GM21381 (cell line): ENCODE measurements around the gene TUT1.
A peak's percentile ranks its signal among the peaks of the same experiment; 100 is the strongest.
"Not testable (repeated sequence)": the region's sequence is repeated elsewhere in the genome, so short reads cannot be mapped to it uniquely, and the experiment has no call there.

Experiments used
- ATAC-seq: cut with Tn5 transposase; IDR thresholded peaks from one replicate; pipeline ENCODE4 v1.9.1; 2021; ENCODE audit warnings: mild to moderate bottlenecking, moderate library complexity; ENCODE audit not compliant: unreplicated experiment

The TUT1 gene

DNA sequence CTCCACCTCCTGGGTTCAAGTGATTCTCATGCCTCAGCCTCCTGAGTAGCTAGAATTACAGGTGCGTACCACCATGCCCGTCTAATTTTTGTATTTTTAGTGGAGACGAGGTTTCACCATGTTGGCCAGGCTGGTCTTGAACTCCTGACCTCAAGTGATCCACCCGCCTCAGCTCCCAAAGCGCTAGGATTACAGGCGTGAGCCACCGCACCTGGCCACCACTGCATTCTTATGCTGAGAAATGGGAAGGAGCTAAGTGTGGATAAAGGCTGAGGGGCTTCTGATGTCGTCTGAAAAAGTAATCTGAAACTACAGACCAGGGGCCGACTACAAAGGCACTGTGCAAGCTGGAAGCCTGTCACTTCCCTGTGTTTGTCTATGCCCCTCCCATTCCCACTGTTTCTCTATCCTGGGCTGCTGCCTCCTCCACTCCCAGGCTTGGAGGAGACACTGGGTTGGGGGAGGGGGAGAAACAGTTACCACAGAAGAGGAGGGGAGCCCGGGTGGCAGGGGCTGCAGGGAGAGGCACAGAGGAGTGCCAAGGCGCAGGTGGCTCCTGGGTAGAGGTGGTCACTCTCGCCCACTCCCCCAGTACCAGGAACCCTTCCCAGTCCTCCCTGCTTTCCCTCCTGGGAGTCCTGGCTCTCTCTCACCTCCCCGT lies 13.3 kb upstream of the TUT1 start:
- no peak for ATAC-seq

DNA sequence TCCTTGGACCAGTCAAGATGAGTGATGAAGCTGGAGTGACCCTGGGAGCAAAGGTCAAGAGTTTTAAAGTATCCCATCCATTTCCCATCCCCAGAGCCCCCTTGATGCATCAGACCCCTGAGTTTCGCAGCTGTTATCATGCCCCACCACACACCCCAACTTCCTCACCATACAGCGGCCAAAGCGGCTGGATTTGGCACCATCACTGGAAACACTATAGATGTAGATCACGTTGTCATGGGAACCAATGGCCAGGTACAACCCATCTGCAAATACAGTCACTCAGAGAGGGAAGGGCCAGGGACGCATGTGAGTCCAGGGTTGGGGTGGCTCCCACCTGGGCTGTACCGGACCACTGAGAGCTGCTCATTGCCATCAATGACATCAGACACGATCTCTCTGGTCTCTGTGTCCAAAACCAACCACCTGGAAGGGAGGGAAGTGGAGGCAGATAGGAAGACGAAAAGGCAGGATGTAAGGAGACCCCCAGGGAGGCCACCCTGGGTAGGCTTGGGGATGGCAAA lies 12.5 kb upstream of the TUT1 start:
- ATAC-seq, result no peak

DNA sequence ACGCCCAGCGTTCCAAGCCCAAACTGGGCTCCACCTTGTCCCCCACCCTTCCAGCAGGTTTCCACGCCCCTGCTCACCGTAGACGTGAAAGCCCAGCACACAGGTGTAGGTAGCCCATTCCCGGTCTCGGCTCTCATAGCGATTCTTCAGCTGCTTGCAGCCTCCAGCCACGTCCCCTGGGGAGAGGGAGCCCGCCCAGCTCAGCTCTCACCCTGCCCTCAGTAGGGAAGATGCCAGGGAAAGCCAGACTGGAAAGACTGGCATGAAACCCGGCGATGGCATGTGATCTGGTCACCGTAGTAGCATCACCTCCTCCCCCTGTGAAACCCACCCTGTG lies 11.7 kb upstream of the TUT1 start:
- no peak for ATAC-seq

DNA sequence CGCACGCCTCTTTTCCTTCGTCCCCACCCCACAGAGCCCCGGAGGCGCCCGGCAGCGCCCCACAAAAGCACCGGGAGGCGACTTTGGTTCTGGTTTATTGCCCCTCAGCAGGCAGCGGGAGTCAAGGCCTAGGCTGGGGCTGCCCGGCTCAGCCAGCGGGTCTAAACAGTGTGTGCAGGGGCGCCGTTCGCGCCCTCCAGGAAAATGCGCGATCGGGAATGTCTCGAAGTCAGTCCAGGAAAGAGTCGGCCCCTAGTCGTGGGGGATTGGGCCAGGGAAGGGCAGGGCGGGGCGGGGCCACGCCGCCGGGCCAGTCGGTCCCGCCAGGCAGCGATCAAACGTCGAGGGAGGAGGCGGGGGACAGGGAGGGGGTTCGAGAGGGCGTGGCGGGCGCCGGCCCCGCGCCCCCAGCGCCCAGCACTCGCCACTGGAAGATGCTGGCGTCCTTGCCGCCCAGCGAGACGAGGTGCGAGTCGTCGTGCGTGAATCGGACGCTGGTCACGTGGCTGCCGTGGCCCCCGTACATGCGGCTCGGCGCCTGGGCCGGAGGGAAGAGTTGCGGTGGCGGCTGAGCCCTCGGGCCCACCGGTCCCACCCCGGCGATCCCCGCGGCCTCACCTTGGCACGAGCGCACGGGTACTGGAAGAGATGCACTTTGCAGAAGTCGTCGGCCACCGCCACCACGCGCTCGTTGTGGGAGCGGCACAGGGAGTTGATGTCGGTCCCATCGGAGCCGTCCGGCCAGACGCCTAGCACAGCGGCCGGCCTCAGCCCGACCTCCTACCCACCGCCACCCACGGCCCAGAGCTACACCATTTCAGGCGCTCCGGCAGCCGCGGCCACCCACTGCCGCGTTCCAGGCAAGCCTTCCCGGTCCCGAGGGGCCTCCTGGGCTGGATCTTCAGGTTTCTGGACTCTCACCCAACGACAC lies 11.1 kb upstream of the TUT1 start:
- ATAC-seq, result no peak

DNA sequence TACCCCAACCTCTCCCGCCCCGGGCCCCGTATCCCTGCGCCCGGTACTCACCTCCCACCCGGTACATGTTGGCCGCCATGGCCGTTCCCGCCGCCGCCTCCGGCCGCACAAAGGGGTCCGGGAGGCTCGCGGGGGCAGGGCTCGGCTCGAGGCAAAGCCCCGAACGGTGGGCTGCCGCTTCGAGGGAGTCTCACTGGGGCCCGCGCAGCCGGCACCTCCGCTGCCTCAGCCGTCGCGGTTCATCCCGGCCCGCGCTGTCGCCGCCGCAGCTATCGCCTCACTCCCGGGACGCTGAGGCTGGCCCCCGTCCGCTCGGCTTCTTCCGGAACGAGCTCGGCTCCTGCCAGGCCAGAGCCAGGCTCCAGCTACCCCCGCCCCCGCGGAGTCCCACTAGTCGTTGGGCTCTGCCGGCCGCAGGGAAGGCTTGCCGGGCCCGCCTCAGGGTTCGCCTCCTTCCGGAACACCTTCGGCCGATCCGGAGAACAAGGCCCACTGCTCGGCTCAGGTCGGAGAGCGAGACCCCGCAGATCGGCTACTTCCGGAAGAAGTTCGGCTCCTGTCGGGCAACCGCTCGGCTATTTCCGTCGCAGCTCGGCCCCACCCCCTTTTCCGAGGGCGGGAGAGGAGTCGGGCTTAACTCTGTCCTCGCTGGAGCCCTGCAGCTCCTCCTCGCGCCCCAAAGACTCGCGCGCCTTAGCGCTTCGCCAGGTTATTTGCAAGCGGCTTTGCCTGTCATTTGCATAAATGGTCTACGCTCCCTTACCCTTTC lies 10.2 kb upstream of the TUT1 start, which contains the start of gene MTA2:
MTA2 (minus strand) TSS at position 494 of the 769 bp plus-strand sequence; CDS start at position 79, 415 bp downstream.
- ATAC-seq, result peak; percentile 74

DNA sequence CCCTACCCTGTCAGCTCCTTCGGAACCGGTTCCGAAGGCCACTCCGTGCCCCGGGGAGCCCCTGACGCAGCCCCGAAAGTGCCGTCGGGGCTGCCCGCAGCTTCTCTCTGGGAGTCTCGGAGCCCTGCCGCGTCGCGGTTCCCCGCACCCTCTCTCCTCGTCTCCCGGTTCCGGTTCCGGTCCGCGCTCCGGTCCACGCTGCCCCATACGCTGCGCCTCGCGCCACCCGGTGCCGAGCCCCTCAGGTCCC lies 9.7 kb upstream of the TUT1 start:
- no peak for ATAC-seq

DNA sequence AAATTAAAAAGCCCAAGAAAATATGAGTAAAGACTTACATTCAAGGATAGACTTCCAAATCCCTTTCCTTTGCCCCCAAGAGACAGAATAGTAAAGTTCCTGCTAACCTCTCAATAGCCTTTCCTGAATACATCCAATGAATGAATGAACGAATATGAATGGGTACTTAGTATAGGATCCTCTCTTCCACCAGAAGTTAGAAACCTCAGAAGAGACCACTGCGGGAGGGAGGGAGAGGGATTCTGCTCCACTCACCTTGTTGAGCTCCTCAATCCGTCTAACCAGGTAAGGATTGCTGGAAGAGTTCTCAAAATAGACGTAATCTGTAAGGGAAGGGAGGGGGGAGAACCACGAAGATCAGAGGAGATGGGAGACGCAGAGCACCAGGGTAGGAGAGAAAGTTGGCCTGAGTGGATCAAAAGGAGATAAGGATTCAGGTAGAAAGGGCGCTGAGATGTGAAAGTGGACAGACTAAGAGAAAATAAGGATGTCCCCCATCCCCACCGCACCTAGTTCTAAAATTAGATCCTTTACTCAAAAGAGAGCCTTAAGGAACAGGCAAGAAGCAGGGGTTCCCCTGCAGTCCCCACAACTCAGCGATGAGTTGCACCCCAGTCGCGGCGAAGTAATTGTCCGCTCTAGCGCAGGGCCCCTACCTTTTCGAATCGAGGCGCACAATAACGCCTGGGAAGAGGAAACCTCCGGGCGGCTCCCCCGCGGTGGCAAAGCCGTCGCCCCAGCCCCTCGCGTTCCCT lies 9.2 kb upstream of the TUT1 start:
- no peak for ATAC-seq

DNA sequence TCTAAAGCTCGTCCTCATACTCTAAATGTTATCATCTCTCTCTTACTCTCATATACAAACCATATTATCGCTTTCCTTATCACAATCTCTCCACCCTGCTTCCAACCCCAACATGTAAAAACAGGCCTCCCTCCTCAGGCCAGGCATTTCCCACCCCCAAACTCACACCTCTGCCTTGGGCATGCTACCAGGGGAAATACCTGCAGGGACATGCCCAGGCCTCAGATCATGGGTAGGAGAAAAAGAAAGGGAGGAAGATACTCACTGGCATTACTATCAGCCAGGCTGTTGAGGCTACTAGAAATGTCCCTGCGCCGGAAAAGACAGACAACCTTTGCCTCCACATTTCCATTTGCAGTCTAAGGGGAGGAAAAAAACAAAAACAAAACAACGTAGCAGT lies 8.6 kb upstream of the TUT1 start:
- ATAC-seq, result no peak

DNA sequence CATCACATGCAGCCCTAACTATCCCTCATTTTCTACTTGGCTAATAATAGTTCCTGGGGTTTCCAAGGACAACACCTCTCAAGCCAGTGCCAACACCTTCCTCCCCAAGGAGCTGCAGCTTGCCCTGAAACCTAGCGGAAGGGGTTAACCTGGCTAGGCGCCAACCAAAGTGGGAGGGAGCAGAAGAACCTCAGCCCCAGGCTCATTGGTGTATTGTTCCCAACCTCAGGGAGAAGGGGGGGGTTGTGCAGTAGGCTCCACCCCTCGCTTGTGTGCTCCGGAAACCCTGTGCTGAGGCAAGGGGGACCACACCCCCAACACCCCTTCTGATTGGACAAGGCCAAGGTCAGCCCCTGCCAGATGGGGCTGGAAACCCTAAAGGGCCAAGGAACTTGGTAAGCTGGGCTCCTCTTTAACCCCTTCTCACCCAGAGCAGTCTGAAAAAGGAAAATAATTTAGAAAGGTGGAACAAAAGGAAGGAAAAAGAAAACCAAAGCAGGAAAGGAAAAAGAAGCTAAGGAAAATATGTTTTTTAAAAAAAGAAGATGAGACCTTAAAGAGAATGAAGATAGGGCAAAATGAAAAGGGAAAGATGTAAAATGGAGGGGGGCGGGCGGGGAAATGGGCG lies 7.9 kb upstream of the TUT1 start:
- peak; percentile 45 for ATAC-seq

DNA sequence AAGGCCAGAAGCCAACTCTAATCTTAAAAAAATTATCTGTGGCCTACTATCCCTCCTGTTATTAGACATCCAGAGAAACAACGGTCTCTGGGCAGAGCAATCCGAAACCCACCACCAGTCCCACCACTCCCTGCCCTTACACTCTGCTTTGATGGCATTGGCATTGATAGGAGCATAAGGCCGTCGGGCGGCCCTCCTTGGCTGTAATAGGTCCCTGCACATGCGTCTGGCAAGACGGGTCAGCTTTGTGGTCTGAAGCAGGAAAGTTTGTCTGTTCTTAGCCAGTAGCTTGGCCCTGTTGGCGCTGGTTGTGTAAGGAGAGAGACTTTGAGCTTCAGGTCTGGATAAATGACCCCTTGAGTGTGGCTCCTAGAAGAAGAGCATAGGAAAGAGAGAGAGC lies 3.8 kb upstream of the TUT1 start:
- no peak for ATAC-seq

DNA sequence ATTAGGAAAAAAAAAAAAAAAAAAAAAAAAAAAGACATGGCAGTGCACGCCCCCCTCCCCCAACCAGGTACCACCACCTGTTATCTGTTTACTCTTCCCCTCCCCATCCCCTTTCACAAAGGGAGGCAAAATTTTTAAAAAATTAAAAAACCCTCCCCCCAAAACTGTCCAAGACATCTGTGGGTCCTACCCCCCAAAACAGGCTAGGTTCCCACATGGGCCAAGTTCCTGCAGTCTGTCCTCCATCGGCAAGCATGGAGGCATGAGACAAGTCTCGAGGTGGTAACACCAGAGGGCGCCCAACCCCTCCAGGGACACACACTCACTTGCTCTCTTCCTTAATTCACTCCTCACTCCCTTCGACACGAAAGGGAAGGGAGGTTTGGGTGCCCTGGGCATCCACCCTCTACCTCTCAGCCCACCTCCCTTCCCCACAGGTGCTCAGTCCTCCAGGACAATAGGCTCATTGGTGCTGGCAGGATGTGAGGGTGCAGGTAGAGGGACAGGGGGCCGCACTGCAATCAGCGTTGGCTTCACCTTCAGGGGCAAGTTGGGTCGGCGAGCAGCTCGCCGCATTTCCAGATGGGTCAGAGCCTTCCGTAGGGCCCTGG lies 2.2 kb upstream of the TUT1 start:
- no peak for ATAC-seq

DNA sequence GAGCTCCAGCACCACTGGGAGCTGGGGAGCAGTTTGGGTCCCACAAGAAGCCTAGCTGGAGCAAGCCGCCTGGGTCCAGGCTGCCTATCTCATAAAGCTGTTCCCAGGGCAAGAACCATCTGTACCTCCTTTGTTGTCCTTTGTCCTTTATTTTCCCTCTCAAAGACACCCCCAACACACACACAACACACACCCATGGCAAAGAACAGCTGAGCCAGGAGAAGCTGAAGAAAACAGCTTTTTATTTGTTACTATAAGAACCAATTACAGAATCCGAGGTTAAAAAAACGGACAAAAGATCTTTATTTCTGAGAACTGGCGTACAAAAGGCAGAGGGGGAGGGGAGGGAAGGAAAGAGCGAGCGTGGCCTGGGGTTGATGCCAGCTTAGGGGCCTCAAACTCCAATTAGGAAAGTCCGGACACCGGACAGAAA lies 1.7 kb upstream of the TUT1 start:
- ATAC-seq, result no peak

DNA sequence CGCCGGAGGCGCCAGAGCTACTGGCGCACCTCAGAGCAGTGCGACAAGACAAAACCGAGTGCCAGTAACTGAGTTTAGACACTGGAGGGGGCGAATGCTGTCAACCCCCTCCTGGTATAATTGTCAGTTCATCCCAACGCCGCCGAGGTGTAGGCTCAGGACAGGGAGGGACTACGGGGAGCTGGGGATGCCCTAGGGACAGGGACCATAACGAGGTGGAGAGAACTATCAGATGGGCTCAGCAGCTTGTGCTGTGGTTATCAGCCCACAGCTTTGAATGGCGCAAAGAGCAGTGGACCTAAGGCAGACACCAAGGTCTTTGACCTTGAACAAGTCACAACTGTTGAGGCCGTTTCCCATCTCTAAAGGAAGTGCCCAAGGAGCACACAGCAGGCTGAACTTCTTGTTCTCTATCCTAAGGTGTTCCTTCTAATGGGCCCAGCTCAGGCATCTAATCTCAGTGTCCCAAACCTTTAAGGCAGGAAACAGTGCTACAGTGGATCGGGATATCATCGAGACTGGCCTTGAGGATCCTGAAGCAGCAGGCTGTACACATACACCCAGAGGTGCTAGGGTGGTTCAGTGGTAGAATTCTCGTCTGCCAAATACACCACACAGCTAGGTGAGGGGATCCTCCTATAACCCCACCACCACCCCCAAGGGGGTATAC lies 958 bp upstream of the TUT1 start:
- no peak for ATAC-seq

DNA sequence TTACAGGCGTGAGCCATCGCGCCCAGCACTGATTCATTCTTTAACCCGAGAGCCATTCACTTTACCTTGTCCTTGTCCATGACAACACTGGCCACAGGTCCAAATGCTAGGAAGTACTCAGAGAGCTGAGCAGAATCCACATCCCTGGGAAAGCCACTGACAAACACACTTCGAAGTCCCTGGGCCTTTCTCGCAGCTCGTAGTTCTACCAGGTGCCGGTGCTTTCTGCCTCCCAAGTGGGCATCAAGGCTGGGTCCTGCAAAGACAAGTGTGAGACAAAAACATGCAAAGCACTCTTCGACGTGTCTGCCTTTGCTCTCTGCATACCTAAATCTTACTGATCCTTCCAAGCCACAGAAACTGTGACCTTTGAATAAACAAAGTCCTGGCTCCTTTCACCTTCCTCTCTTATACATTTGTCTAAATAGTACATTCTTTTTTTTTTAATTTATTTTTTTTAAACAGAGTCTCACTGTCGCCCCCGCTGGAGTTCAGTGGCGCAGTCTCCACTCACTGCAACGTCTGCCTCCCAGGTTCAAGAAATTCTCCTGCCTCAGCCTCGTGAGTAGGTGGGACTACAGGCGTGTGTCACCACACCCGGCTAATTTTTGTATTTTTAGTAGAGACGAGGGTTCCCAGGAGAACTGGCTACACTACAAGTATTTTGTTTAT lies 2.2 kb downstream of the TUT1 start:
- ATAC-seq, result no peak

DNA sequence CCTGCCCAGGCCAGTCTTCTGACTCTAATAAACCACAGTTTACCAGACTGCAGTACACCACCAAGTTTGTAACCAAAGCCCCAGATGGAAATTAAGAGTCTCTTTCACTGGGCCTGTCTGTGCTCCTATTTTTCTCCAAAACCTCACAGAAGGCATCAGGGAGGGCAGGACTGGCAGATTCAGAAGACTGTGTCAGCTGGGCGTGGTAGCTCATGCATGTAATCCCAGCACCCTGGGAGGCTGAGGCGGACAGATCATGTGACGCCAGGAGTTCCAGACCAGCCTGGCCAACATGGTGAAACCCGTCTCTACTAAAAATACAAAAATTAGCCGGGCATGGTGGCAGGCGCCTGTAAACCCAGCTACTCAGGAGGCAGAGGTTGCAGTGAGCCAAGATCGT lies 6.0 kb downstream of the TUT1 start:
- ATAC-seq, result not testable (repeated sequence)

DNA sequence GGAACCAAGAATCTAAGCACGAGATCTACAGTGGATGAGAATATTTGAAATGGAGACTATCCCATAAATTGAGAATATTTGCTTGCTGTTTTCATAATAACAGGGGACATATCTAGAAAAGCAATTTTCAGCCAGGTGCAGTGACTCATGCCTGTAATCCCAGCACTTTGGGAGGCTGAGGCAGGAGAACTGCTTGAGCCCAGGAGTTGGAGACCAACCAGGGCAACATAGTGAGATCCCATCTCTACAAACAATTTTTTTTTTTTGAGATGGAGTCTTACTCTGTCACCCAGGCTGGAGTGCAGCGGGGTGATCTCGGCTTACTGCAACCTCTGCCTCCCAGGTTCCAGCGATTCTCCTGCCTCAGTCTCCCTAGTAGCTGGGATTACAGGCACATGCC lies 9.6 kb downstream of the TUT1 start:
- not testable (repeated sequence) for ATAC-seq

DNA sequence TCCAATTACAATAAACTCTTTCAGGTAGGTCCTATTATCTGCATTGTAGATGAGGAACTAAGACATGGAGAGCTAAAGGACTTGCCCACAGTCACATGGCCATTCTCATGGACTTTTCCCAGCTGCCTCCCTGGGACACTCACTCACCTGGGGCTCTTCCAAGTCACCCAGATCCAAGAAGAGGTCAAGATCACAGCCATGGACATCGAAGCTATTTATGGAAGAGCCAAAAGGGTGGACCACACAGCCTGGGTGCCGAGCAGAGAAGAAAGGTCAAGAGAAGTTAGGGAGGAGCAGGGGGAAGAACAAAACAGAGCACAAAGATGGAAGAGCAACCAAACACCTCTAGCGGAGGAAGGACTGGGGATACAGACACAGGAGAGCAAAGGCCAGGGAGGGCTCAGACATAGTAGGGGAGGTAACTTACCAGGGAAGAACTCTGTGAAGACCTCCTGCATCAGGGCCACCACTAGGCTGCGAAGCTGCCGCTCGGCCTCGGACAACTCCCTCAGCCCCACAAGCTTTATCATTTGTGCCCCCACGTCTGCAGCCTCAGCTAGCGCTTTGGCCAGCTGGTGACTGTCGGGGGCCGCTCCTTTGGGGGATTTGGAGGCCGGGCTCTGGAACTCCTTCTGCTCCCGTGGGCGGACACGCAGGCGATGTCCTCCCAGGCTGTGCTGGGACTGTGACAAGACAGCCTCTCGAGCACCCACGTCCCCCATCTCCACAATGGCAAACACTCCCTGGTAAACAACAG lies 10.2 kb downstream of the TUT1 start:
- no peak for ATAC-seq

DNA sequence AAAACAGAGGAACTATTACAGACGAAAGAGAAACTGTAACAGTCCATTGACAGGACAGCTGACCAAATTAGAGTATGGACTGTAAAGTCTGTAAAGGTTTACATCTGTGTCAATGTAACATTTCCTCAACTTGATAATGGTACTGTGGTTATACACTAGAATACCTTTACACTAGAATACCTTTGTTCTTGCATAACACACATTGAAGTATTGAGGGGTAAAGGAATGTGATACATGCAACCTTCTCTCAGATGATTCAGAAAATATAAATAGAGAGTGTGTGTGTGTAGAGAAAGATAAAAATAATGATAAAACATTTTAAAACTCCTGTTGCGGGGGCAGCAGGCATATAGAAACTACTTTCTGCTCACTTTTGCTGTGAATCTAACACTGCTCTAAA lies 12.1 kb downstream of the TUT1 start:
- no peak for ATAC-seq
